Liver (tissue), 3 donors: ENCODE results near the gene ERCC4.

ENCODE experiments used
- ATF3 ChIP-seq: IDR thresholded peaks from 2 replicates; pipeline ENCODE4 v1.6.1; 2016; ENCODE audit warnings: antibody characterized with exemption
- EGR1 ChIP-seq, 2 donors: IDR thresholded peaks; 2 replicates each; pipeline ENCODE4 v1.6.1; 2016 to 2018; ENCODE audit warnings: antibody characterized with exemption in 2 of 2, low read depth in 2 of 2
- FOXA1 ChIP-seq: IDR thresholded peaks from 2 replicates; pipeline ENCODE4 v1.6.1; 2016; ENCODE audit warnings: antibody characterized with exemption
- GABPA ChIP-seq, 2 donors: IDR thresholded peaks in 1 of 2; conservative IDR thresholded peaks in 1 of 2; 2 replicates each; pipeline ENCODE4 v1.6.1; 2016; ENCODE audit warnings: antibody characterized with exemption in 2 of 2, mild to moderate bottlenecking in 1 of 2, moderate library complexity in 1 of 2
- JUND ChIP-seq, 2 donors: IDR thresholded peaks; 2 replicates each; pipeline ENCODE4 v1.6.1; 2016; ENCODE audit warnings: antibody characterized with exemption in 2 of 2
- MAX ChIP-seq: IDR thresholded peaks from 2 replicates; pipeline ENCODE4 v1.6.1; 2016; ENCODE audit warnings: antibody characterized with exemption
- RAD21 ChIP-seq, 2 donors: IDR thresholded peaks; 2 replicates each; pipeline ENCODE4 v1.6.1; 2016; ENCODE audit warnings: antibody characterized with exemption in 2 of 2, mild to moderate bottlenecking in 2 of 2
- REST ChIP-seq: IDR thresholded peaks from 2 replicates; pipeline ENCODE4 v1.6.1; 2016; ENCODE audit warnings: antibody characterized with exemption, mild to moderate bottlenecking
- RXRA ChIP-seq, 2 donors: IDR thresholded peaks; 2 replicates each; pipeline ENCODE4 v1.6.1; 2017 to 2018; ENCODE audit warnings: antibody characterized with exemption in 2 of 2, mild to moderate bottlenecking in 1 of 2
- SP1 ChIP-seq: IDR thresholded peaks from 2 replicates; pipeline ENCODE4 v1.6.1; 2018; ENCODE audit warnings: antibody characterized with exemption, mild to moderate bottlenecking
- TAF1 ChIP-seq: conservative IDR thresholded peaks from 2 replicates; pipeline ENCODE4 v1.6.1; 2016; ENCODE audit warnings: antibody characterized with exemption, mild to moderate bottlenecking
- YY1 ChIP-seq: IDR thresholded peaks from 2 replicates; pipeline ENCODE4 v1.6.1; 2016; ENCODE audit warnings: antibody characterized with exemption, mild to moderate bottlenecking
- TF ChIP-seq, protein P1 (sequence below): fragments of 150-350 bp; IDR thresholded peaks from 2 replicates; pipeline ENCODE4 v1.5.1; 2017; ENCODE audit warnings: improper control_type of control experiment, low read depth, low read length; ENCODE audit not compliant: missing input control
- donor health status: healthy.
- donor health status: healthy.

DNA sequence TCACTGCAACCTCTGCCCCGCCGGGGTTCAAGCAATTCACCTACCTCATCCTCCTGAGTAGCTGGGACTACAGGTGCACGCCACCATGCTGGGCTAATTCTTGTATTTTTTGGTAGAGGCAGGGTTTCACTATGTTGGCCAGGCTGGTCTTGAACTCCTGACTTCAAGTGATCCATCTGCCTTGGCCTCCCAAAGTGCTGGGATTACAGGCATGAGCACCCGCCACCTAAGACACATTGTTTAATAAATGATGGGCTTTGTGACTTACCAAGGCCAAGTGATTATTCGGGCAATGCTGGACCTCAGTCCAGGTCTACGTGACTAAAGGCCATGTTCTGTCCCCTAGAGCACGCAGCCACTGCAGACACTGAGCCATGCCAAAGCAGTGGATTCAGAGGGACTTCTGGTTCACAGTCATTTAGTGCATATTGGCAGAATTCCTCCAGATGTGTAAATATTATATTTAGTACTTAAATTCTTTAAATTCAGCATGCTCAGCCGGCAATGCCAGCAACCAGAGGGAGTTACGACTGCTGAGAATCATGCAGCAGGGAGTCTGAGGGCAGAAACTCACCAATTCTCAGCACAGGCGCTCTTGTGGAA, 4.8 kb upstream of the ERCC4 start:
- TF ChIP-seq, protein P1, sequence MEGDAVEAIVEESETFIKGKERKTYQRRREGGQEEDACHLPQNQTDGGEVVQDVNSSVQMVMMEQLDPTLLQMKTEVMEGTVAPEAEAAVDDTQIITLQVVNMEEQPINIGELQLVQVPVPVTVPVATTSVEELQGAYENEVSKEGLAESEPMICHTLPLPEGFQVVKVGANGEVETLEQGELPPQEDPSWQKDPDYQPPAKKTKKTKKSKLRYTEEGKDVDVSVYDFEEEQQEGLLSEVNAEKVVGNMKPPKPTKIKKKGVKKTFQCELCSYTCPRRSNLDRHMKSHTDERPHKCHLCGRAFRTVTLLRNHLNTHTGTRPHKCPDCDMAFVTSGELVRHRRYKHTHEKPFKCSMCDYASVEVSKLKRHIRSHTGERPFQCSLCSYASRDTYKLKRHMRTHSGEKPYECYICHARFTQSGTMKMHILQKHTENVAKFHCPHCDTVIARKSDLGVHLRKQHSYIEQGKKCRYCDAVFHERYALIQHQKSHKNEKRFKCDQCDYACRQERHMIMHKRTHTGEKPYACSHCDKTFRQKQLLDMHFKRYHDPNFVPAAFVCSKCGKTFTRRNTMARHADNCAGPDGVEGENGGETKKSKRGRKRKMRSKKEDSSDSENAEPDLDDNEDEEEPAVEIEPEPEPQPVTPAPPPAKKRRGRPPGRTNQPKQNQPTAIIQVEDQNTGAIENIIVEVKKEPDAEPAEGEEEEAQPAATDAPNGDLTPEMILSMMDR: no peak
- no peak for TF ChIP-seq TAF1
- no peak for TF ChIP-seq SP1
- TF ChIP-seq EGR1 (IDR thresholded peaks at IDR 0.05; ENCODE audit: low read depth in 2 of 2): no peak
- TF ChIP-seq RXRA (IDR thresholded peaks at IDR 0.05): no peak
- no peak for TF ChIP-seq GABPA (IDR thresholded peaks at IDR 0.05 in 1 of 2, conservative IDR thresholded peaks at IDR 0.05 in 1 of 2)
- TF ChIP-seq REST: no peak
- TF ChIP-seq JUND (IDR thresholded peaks at IDR 0.05): no peak
- TF ChIP-seq MAX: no peak
- no peak for TF ChIP-seq FOXA1
- no peak for TF ChIP-seq RAD21 (IDR thresholded peaks at IDR 0.05)
- TF ChIP-seq YY1: no peak
- TF ChIP-seq ATF3: no peak
